ENCODE measurements around the gene PPM1D. TPM values are rescaled to one million over a fixed set of nuclear protein-coding genes. Genes with fewer than 3 reads are reported as not detected.

The PPM1D gene
- total and polyA plus RNA-seq, 2 donors (not counting 1 experiment from before 2014, with no cell fraction given): 6.5 to 27.2 TPM

DNA sequence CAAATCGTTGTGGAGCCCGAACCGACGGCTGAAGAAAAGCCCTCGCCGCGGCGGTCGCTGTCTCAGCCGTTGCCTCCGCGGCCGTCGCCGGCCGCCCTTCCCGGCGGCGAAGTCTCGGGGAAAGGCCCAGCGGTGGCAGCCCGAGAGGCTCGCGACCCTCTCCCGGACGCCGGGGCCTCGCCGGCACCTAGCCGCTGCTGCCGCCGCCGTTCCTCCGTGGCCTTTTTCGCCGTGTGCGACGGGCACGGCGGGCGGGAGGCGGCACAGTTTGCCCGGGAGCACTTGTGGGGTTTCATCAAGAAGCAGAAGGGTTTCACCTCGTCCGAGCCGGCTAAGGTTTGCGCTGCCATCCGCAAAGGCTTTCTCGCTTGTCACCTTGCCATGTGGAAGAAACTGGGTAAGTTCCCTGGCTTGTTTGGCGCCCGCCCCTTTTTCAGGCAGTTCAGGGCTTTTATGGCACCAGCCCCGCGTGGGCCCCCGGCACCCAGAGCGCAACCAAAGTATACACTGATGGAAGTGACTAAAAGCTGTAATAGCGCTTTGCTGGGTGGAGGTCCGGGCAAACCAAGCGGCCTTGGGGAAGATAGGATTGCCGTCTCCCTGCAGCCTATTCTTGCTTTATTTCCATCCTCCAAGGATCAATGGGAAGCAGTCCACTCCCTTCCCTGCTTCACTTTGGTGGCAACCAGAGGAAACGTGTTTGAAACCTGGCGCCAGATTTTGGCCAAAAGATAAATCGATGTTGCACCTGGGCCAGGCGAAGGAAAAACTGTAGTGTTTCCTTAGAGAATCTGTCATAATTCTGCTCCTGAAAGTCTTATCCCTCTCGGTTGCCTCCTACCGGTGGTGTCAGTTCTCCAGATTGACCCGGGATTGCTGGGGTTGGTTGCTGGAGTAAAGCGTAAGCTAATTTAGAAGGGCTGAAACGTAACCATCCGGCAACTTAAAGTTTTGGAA lies 775 bp downstream of the PPM1D start:
- WGBS (ENCODE audit: insufficient coverage): under 1% methylated on average over 69 of the region's 69 CpGs
- H2AFZ ChIP-seq (ENCODE audit: insufficient read depth, low read depth, low read length, poor library complexity, severe bottlenecking): peak overlapping the region; percentile 100

More for the DNA sequence above, 775 bp downstream of the PPM1D start:
- no peak for TF ChIP-seq EZH2 (IDR thresholded peaks at IDR 0.05; ENCODE audit: borderline replicate concordance, insufficient read depth, low read depth, low read length, poor library complexity, severe bottlenecking)
- TF ChIP-seq, protein P1, sequence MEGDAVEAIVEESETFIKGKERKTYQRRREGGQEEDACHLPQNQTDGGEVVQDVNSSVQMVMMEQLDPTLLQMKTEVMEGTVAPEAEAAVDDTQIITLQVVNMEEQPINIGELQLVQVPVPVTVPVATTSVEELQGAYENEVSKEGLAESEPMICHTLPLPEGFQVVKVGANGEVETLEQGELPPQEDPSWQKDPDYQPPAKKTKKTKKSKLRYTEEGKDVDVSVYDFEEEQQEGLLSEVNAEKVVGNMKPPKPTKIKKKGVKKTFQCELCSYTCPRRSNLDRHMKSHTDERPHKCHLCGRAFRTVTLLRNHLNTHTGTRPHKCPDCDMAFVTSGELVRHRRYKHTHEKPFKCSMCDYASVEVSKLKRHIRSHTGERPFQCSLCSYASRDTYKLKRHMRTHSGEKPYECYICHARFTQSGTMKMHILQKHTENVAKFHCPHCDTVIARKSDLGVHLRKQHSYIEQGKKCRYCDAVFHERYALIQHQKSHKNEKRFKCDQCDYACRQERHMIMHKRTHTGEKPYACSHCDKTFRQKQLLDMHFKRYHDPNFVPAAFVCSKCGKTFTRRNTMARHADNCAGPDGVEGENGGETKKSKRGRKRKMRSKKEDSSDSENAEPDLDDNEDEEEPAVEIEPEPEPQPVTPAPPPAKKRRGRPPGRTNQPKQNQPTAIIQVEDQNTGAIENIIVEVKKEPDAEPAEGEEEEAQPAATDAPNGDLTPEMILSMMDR (IDR thresholded peaks at IDR 0.05): peak; percentile 74
- peak overlapping the region; percentile 98 for H3K9ac ChIP-seq (ENCODE audit: low read length)
- ChIA-PET POLR2A (interaction anchor here (0.7 to 1.0 kb wide), 2 partner anchors 37 to 77 kb away, joined by 3 to 4 read pairs; partner anchors contain the start of gene BCAS3), CTCF (interaction anchor here (0.6 to 2.0 kb wide), 9 partner anchors 13 to 283 kb away, joined by 3 to 9 read pairs (median 4); partner anchors contain the start of gene BCAS3)
- Mint-ChIP-seq H3K27me3 (no peaks in the 10 kb centered on the region), H3K9me3 (ENCODE audit: insufficient read depth) (no peaks in the 10 kb centered on the region), H3K27ac (peak overlapping the region; percentile 92), H3K4me1 (peaks cover 48% of the 10 kb centered on the region), H3K4me3 (peak overlapping the region; percentile 91)
- H3K27ac ChIP-seq (ENCODE audit: low read length in 2 of 2): peak overlapping the region; percentile 92 to 94
- H3K4me2 ChIP-seq (replicated peaks; ENCODE audit: low read depth, low read length, poor library complexity, severe bottlenecking): peak overlapping the region; percentile 90
- ATAC-seq (ENCODE audit: low read depth): peak; percentile 4
- intact Hi-C loops (cut with micrococcal nuclease): loop anchor here (1.0 to 10.0 kb wide), 7 partner anchors 38 to 982 kb away; partner anchors contain the start of genes APPBP2, BCAS3, CLTC and USP32
- DNase-seq: peak; percentile 71
- peaks cover 60% of the 10 kb centered on the region for H3K79me2 ChIP-seq (ENCODE audit: control insufficient read depth, insufficient read depth, low read length)
- H3K4me1 ChIP-seq (ENCODE audit: control insufficient read depth in 2 of 2, insufficient read depth in 2 of 2, low read length in 2 of 2): peaks cover 24 to 28% of the 10 kb centered on the region in 2 donors
- H3K4me3 ChIP-seq (ENCODE audit: control extremely low read depth in 1 of 5, extremely low read depth in 1 of 5, insufficient read depth in 1 of 5, low read depth in 2 of 5, low read length in 4 of 5): peak overlapping the region; percentile 82 to 98 (median 92)
- H4K20me1 ChIP-seq (ENCODE audit: control insufficient read depth, insufficient read depth, low read length, poor library complexity, severe bottlenecking): peaks cover 46% of the 10 kb centered on the region
- no peaks in the 10 kb centered on the region for H3K36me3 ChIP-seq (replicated peaks in 1 of 2; ENCODE audit: control extremely low read depth in 1 of 2, control insufficient read depth in 1 of 2, extremely low read depth in 1 of 2, insufficient read depth in 2 of 2, low read length in 1 of 2)
- no peaks in the 10 kb centered on the region for H3K9me3 ChIP-seq (ENCODE audit: control extremely low read depth in 1 of 3, control insufficient read depth in 2 of 3, insufficient read depth in 1 of 3, low read length in 2 of 3)
- no peaks in the 10 kb centered on the region for H3K27me3 ChIP-seq (replicated peaks in 1 of 4; ENCODE audit: control extremely low read depth in 1 of 4, control insufficient read depth in 3 of 4, insufficient read depth in 4 of 4, low read length in 3 of 4)
